Measurements from ENCODE around the gene TRIB2.

The TRIB2 gene

GRCh38 chr2:12761104-12761503 lies 44.4 kb downstream of the TRIB2 start:
- no peak for DNase-seq (ENCODE audit: extremely low spot score)
- TF ChIP-seq ZNF384 (IDR thresholded peaks at IDR 0.05): no peak
- no peak for TF ChIP-seq FOXK2 (IDR thresholded peaks at IDR 0.05)
- TF ChIP-seq HDGF (IDR thresholded peaks at IDR 0.05; ENCODE audit: borderline replicate concordance): no peak
- no peak for TF ChIP-seq LEF1 (IDR thresholded peaks at IDR 0.05; ENCODE audit: borderline replicate concordance)
- no peak for TF ChIP-seq ARNT (IDR thresholded peaks at IDR 0.05)
- TF ChIP-seq NFRKB (IDR thresholded peaks at IDR 0.05): no peak
- TF ChIP-seq CTBP1 (IDR thresholded peaks at IDR 0.05; ENCODE audit: borderline replicate concordance): no peak
- TF ChIP-seq ELF4 (IDR thresholded peaks at IDR 0.05): no peak
- no peak for TF ChIP-seq PKNOX1 (IDR thresholded peaks at IDR 0.05)
- TF ChIP-seq FOXA1 (IDR thresholded peaks at IDR 0.05): no peak
- TF ChIP-seq SUZ12 (IDR thresholded peaks at IDR 0.05): no peak
- no peak for TF ChIP-seq TARDBP (IDR thresholded peaks at IDR 0.05)
- TF ChIP-seq BHLHE40 (IDR thresholded peaks at IDR 0.05; ENCODE audit: borderline replicate concordance): no peak
- TF ChIP-seq L3MBTL2 (conservative IDR thresholded peaks at IDR 0.05): no peak
- TF ChIP-seq SP1 (IDR thresholded peaks at IDR 0.05): no peak
- CTCF ChIA-PET: no interaction called here
- POLR2A ChIA-PET: no interaction called here

GRCh38 chr2:12762337-12762736 lies 45.6 kb downstream of the TRIB2 start:
- ChIA-PET POLR2A (no interaction called here), CTCF (no interaction called here)
- DNase-seq (ENCODE audit: extremely low spot score): no peak
- TF ChIP-seq BHLHE40 (IDR thresholded peaks at IDR 0.05; ENCODE audit: borderline replicate concordance) (no peak), FOXA1 (IDR thresholded peaks at IDR 0.05) (no peak), PKNOX1 (IDR thresholded peaks at IDR 0.05) (no peak), NFRKB (IDR thresholded peaks at IDR 0.05) (no peak), SP1 (IDR thresholded peaks at IDR 0.05) (no peak), ELF4 (IDR thresholded peaks at IDR 0.05) (no peak), LEF1 (IDR thresholded peaks at IDR 0.05; ENCODE audit: borderline replicate concordance) (no peak), SUZ12 (IDR thresholded peaks at IDR 0.05) (no peak), CTBP1 (IDR thresholded peaks at IDR 0.05; ENCODE audit: borderline replicate concordance) (no peak), TARDBP (IDR thresholded peaks at IDR 0.05) (no peak), ARNT (IDR thresholded peaks at IDR 0.05) (no peak), FOXK2 (IDR thresholded peaks at IDR 0.05) (no peak), L3MBTL2 (conservative IDR thresholded peaks at IDR 0.05) (no peak), FOXM1 (IDR thresholded peaks at IDR 0.05; ENCODE audit: borderline replicate concordance) (no peak), ZNF384 (IDR thresholded peaks at IDR 0.05) (no peak), HDGF (IDR thresholded peaks at IDR 0.05; ENCODE audit: borderline replicate concordance) (no peak)

GRCh38 chr2:12762976-12763375 lies 46.2 kb downstream of the TRIB2 start:
- POLR2A ChIA-PET: no interaction called here
- TF ChIP-seq TARDBP (IDR thresholded peaks at IDR 0.05) (no peak), LEF1 (IDR thresholded peaks at IDR 0.05; ENCODE audit: borderline replicate concordance) (no peak), ZNF384 (IDR thresholded peaks at IDR 0.05) (no peak), ARNT (IDR thresholded peaks at IDR 0.05) (no peak), PKNOX1 (IDR thresholded peaks at IDR 0.05) (no peak), BHLHE40 (IDR thresholded peaks at IDR 0.05; ENCODE audit: borderline replicate concordance) (no peak), ELF4 (IDR thresholded peaks at IDR 0.05) (no peak), FOXM1 (IDR thresholded peaks at IDR 0.05; ENCODE audit: borderline replicate concordance) (no peak), HDGF (IDR thresholded peaks at IDR 0.05; ENCODE audit: borderline replicate concordance) (no peak), L3MBTL2 (conservative IDR thresholded peaks at IDR 0.05) (no peak), FOXA1 (IDR thresholded peaks at IDR 0.05) (no peak), SUZ12 (IDR thresholded peaks at IDR 0.05) (no peak), CTBP1 (IDR thresholded peaks at IDR 0.05; ENCODE audit: borderline replicate concordance) (no peak), NFRKB (IDR thresholded peaks at IDR 0.05) (no peak), FOXK2 (IDR thresholded peaks at IDR 0.05) (no peak), SP1 (IDR thresholded peaks at IDR 0.05) (no peak)
- CTCF ChIA-PET: no interaction called here
- no peak for DNase-seq (ENCODE audit: extremely low spot score)

- DNase-seq (ENCODE audit: extremely low spot score): no peak
- POLR2A ChIA-PET: no interaction called here
- TF ChIP-seq FOXM1 (IDR thresholded peaks at IDR 0.05; ENCODE audit: borderline replicate concordance) (no peak), ELF4 (IDR thresholded peaks at IDR 0.05) (no peak), FOXA1 (IDR thresholded peaks at IDR 0.05) (no peak), SUZ12 (IDR thresholded peaks at IDR 0.05) (no peak), TARDBP (IDR thresholded peaks at IDR 0.05) (no peak), SP1 (IDR thresholded peaks at IDR 0.05) (no peak)
- CTCF ChIA-PET: no interaction called here
These were observed 46.8 kb downstream of the TRIB2 start for GRCh38 chr2:12763486-12763885.

- DNase-seq (ENCODE audit: extremely low spot score): no peak
- POLR2A ChIA-PET: no interaction called here
- CTCF ChIA-PET: no interaction called here
- TF ChIP-seq TARDBP (IDR thresholded peaks at IDR 0.05) (no peak), SUZ12 (IDR thresholded peaks at IDR 0.05) (no peak), FOXM1 (IDR thresholded peaks at IDR 0.05; ENCODE audit: borderline replicate concordance) (no peak), SP1 (IDR thresholded peaks at IDR 0.05) (no peak), CTBP1 (IDR thresholded peaks at IDR 0.05; ENCODE audit: borderline replicate concordance) (no peak), NFRKB (IDR thresholded peaks at IDR 0.05) (no peak), ARNT (IDR thresholded peaks at IDR 0.05) (no peak), ELF4 (IDR thresholded peaks at IDR 0.05) (no peak), PKNOX1 (IDR thresholded peaks at IDR 0.05) (no peak), FOXA1 (IDR thresholded peaks at IDR 0.05) (no peak), HDGF (IDR thresholded peaks at IDR 0.05; ENCODE audit: borderline replicate concordance) (no peak), ZNF384 (IDR thresholded peaks at IDR 0.05) (no peak), L3MBTL2 (conservative IDR thresholded peaks at IDR 0.05) (no peak), BHLHE40 (IDR thresholded peaks at IDR 0.05; ENCODE audit: borderline replicate concordance) (no peak), LEF1 (IDR thresholded peaks at IDR 0.05; ENCODE audit: borderline replicate concordance) (no peak), FOXK2 (IDR thresholded peaks at IDR 0.05) (no peak)
These were observed 47.5 kb downstream of the TRIB2 start for GRCh38 chr2:12764075-12764730.
